ENCODE data around the gene FYCO1.

Gene FYCO1

GRCh38 chr3:45880725-45881077, 114.9 kb downstream of the FYCO1 start:
- DNase-seq (ENCODE audit: low read depth in 1 of 2, low spot score in 1 of 2): no peak
- no peak for TF ChIP-seq REST (IDR thresholded peaks at IDR 0.05; ENCODE audit: insufficient replicate concordance, low read depth)
- no peak for TF ChIP-seq CTCF (IDR thresholded peaks at IDR 0.05; ENCODE audit: insufficient read depth, low read length)
- no peak for TF ChIP-seq POLR2AphosphoS5 (IDR thresholded peaks at IDR 0.05; ENCODE audit: low read depth)
- TF ChIP-seq GABPA (IDR thresholded peaks at IDR 0.05; ENCODE audit: low read depth): no peak
- TF ChIP-seq SPI1 (IDR thresholded peaks at IDR 0.05; ENCODE audit: borderline replicate concordance, low read depth): no peak
- Histone ChIP-seq H3K27ac (replicated peaks) (no peak overlapping the region), H3K4me3 (replicated peaks; ENCODE audit: insufficient read depth, low read length) (no peak overlapping the region), H3K27me3 (ENCODE audit: insufficient read depth, poor library complexity, severe bottlenecking) (no peaks in the 10 kb centered on the region)

- no peak overlapping the region for H3K27ac ChIP-seq (replicated peaks)
- TF ChIP-seq SPI1 (IDR thresholded peaks at IDR 0.05; ENCODE audit: borderline replicate concordance, low read depth) (no peak), GABPA (IDR thresholded peaks at IDR 0.05; ENCODE audit: low read depth) (no peak), REST (IDR thresholded peaks at IDR 0.05; ENCODE audit: insufficient replicate concordance, low read depth) (no peak), POLR2AphosphoS5 (IDR thresholded peaks at IDR 0.05; ENCODE audit: low read depth) (no peak), CTCF (IDR thresholded peaks at IDR 0.05; ENCODE audit: insufficient read depth, low read length) (no peak)
- no peaks in the 10 kb centered on the region for H3K27me3 ChIP-seq (ENCODE audit: insufficient read depth, poor library complexity, severe bottlenecking)
Observed at GRCh38 chr3:45878124-45878523, 117.5 kb downstream of the FYCO1 start.

GRCh38 chr3:45874677-45875346, 120.8 kb downstream of the FYCO1 start:
- Histone ChIP-seq H3K4me3 (replicated peaks; ENCODE audit: insufficient read depth, low read length) (no peak overlapping the region), H3K27ac (replicated peaks) (no peak overlapping the region), H3K27me3 (ENCODE audit: insufficient read depth, poor library complexity, severe bottlenecking) (no peaks in the 10 kb centered on the region)
- DNase-seq (ENCODE audit: low read depth in 1 of 2, low spot score in 1 of 2): no peak
- TF ChIP-seq REST (IDR thresholded peaks at IDR 0.05; ENCODE audit: insufficient replicate concordance, low read depth) (no peak), SPI1 (IDR thresholded peaks at IDR 0.05; ENCODE audit: borderline replicate concordance, low read depth) (no peak), CTCF (IDR thresholded peaks at IDR 0.05; ENCODE audit: insufficient read depth, low read length) (no peak), POLR2AphosphoS5 (IDR thresholded peaks at IDR 0.05; ENCODE audit: low read depth) (no peak; the same call in 1 of the 2 replicates), GABPA (IDR thresholded peaks at IDR 0.05; ENCODE audit: low read depth) (no peak)

More at GRCh38 chr3:45878124-45878523, 117.5 kb downstream of the FYCO1 start:
- DNase-seq (ENCODE audit: low read depth in 1 of 2, low spot score in 1 of 2): no peak
- no peak overlapping the region for H3K4me3 ChIP-seq (replicated peaks; ENCODE audit: insufficient read depth, low read length)

All from HL-60 (cell line).